ENCODE data around the gene DCDC2B.

DCDC2B gene

GRCh38 chr1:32179443-32180185, 29.3 kb upstream of the DCDC2B start, which contains the start of gene TXLNA:
Gene TXLNA (plus strand): TSS chr1:32179675. CDS start chr1:32180346, 671 bp downstream.
- H3K18ac ChIP-seq (ENCODE audit: low read length), result peak within 1 kb of the TSS; percentile 99
- H2AK5ac ChIP-seq (ENCODE audit: low read depth, low read length), result peak within 1 kb of the TSS; percentile 87
- H3K4me1 ChIP-seq (ENCODE audit: control insufficient read depth in 2 of 2, insufficient read depth in 1 of 2, low read depth in 1 of 2, low read length in 2 of 2), result peaks cover 11 to 15% of the 10 kb centered on the region in 2 donors
- DNase-seq (ENCODE audit: low spot score), result peak; percentile 81
- H3K27ac ChIP-seq (replicated peaks; ENCODE audit: low read length), result peak within 1 kb of the TSS; percentile 93
- H2BK5ac ChIP-seq (ENCODE audit: low read length), result peak within 1 kb of the TSS; percentile 77
- peak within 1 kb of the TSS; percentile 83 for H3K9ac ChIP-seq (ENCODE audit: low read depth, low read length, poor library complexity)
- peak within 1 kb of the TSS; percentile 94 for H2AFZ ChIP-seq (ENCODE audit: low read length)
- H3K4ac ChIP-seq (ENCODE audit: low read length), result no peak within 1 kb of the TSS
- H3K27me3 ChIP-seq (ENCODE audit: control insufficient read depth in 3 of 3, insufficient read depth in 3 of 3, low read depth in 1 of 3, low read length in 3 of 3), result no peaks in the 10 kb centered on the region
- H3K4me2 ChIP-seq (ENCODE audit: insufficient read depth, low read length, poor library complexity, severe bottlenecking), result peak within 1 kb of the TSS; percentile 100
- peak within 1 kb of the TSS; percentile 75 for H3K14ac ChIP-seq (ENCODE audit: low read length)
- H3K9me3 ChIP-seq (replicated peaks in 1 of 2; ENCODE audit: control insufficient read depth in 2 of 2, insufficient read depth in 1 of 2, low read depth in 1 of 2, low read length in 2 of 2), result no peaks in the 10 kb centered on the region
- peaks cover 18 to 48% of the 10 kb centered on the region in 2 donors for H3K36me3 ChIP-seq (replicated peaks in 1 of 2; ENCODE audit: control insufficient read depth in 2 of 2, insufficient read depth in 2 of 2, low read length in 2 of 2)
- no peak within 1 kb of the TSS for H4K91ac ChIP-seq (ENCODE audit: low read depth, low read length, poor library complexity)
- H4K8ac ChIP-seq (ENCODE audit: low read depth, low read length), result no peak within 1 kb of the TSS
- no peak within 1 kb of the TSS for H2BK12ac ChIP-seq (ENCODE audit: low read length)
- peak within 1 kb of the TSS; percentile 71 to 77 for H3K4me3 ChIP-seq (ENCODE audit: low read length in 2 of 2)
- H3K79me1 ChIP-seq (ENCODE audit: low read depth, low read length), result peaks cover 11% of the 10 kb centered on the region
- no peak within 1 kb of the TSS for H2BK120ac ChIP-seq (ENCODE audit: low read depth, low read length)
- no CpG with 5 or more reads among the region's 79 CpGs for WGBS, 2 donors (ENCODE audit: extremely low coverage in 2 of 2, insufficient read length in 2 of 2, insufficient replicate concordance in 1 of 2)
- peak within 1 kb of the TSS; percentile 84 for H2BK15ac ChIP-seq (ENCODE audit: low read length)
- peak within 1 kb of the TSS; percentile 99 for H3K23ac ChIP-seq (ENCODE audit: low read depth, low read length, poor library complexity)

- Histone ChIP-seq H3K14ac (ENCODE audit: low read length) (peak overlapping the region; percentile 75), H2BK5ac (ENCODE audit: low read length) (peak overlapping the region; percentile 77), H2BK12ac (ENCODE audit: low read length) (no peak overlapping the region), H3K4me3 (ENCODE audit: low read length in 2 of 2) (peak overlapping the region; percentile 71 to 77), H2AFZ (ENCODE audit: low read length) (peak overlapping the region; percentile 94), H2BK15ac (ENCODE audit: low read length) (peak overlapping the region; percentile 84), H3K9me3 (replicated peaks in 1 of 2; ENCODE audit: control insufficient read depth in 2 of 2, insufficient read depth in 1 of 2, low read depth in 1 of 2, low read length in 2 of 2) (no peaks in the 10 kb centered on the region), H4K8ac (ENCODE audit: low read depth, low read length) (no peak overlapping the region), H2AK5ac (ENCODE audit: low read depth, low read length) (peak overlapping the region; percentile 87), H3K18ac (ENCODE audit: low read length) (peak overlapping the region; percentile 78), H3K36me3 (replicated peaks in 1 of 2; ENCODE audit: control insufficient read depth in 2 of 2, insufficient read depth in 2 of 2, low read length in 2 of 2) (peaks cover 23 to 47% of the 10 kb centered on the region in 2 donors), H2BK120ac (ENCODE audit: low read depth, low read length) (no peak overlapping the region), H3K27me3 (ENCODE audit: control insufficient read depth in 3 of 3, insufficient read depth in 3 of 3, low read depth in 1 of 3, low read length in 3 of 3) (no peaks in the 10 kb centered on the region), H3K23ac (ENCODE audit: low read depth, low read length, poor library complexity) (peak overlapping the region; percentile 99), H4K91ac (ENCODE audit: low read depth, low read length, poor library complexity) (no peak overlapping the region), H3K4me2 (ENCODE audit: insufficient read depth, low read length, poor library complexity, severe bottlenecking) (peak overlapping the region; percentile 100), H3K27ac (replicated peaks; ENCODE audit: low read length) (peak overlapping the region; percentile 93), H3K4ac (ENCODE audit: low read length) (no peak overlapping the region), H3K4me1 (ENCODE audit: control insufficient read depth in 2 of 2, insufficient read depth in 1 of 2, low read depth in 1 of 2, low read length in 2 of 2) (peaks cover 11 to 15% of the 10 kb centered on the region in 2 donors), H3K79me1 (ENCODE audit: low read depth, low read length) (peaks cover 11% of the 10 kb centered on the region), H3K9ac (ENCODE audit: low read depth, low read length, poor library complexity) (peak overlapping the region; percentile 83)
- WGBS, 2 donors (ENCODE audit: extremely low coverage in 2 of 2, insufficient read length in 2 of 2, insufficient replicate concordance in 1 of 2), result no CpG with 5 or more reads among the region's 36 CpGs
- DNase-seq (ENCODE audit: low spot score), result peak; percentile 20
Observed at GRCh38 chr1:32180186-32181060, 28.5 kb upstream of the DCDC2B start.

- Histone ChIP-seq H3K27ac (replicated peaks; ENCODE audit: low read length) (no peak overlapping the region), H2BK5ac (ENCODE audit: low read length) (no peak overlapping the region), H2BK12ac (ENCODE audit: low read length) (no peak overlapping the region), H3K14ac (ENCODE audit: low read length) (peak overlapping the region; percentile 2), H3K4ac (ENCODE audit: low read length) (no peak overlapping the region), H3K9me3 (replicated peaks in 1 of 2; ENCODE audit: control insufficient read depth in 2 of 2, insufficient read depth in 1 of 2, low read depth in 1 of 2, low read length in 2 of 2) (no peaks in the 10 kb centered on the region), H2AFZ (ENCODE audit: low read length) (no peak overlapping the region), H3K18ac (ENCODE audit: low read length) (no peak overlapping the region), H3K4me2 (ENCODE audit: insufficient read depth, low read length, poor library complexity, severe bottlenecking) (peak overlapping the region; percentile 3), H3K4me1 (ENCODE audit: control insufficient read depth in 2 of 2, insufficient read depth in 1 of 2, low read depth in 1 of 2, low read length in 2 of 2) (peaks cover 11 to 15% of the 10 kb centered on the region in 2 donors), H3K9ac (ENCODE audit: low read depth, low read length, poor library complexity) (no peak overlapping the region), H2AK5ac (ENCODE audit: low read depth, low read length) (no peak overlapping the region), H2BK120ac (ENCODE audit: low read depth, low read length) (no peak overlapping the region), H4K91ac (ENCODE audit: low read depth, low read length, poor library complexity) (no peak overlapping the region), H4K8ac (ENCODE audit: low read depth, low read length) (no peak overlapping the region), H3K4me3 (ENCODE audit: low read length in 2 of 2) (peak overlapping the region in 1 of 2 donors; percentile 71), H3K27me3 (ENCODE audit: control insufficient read depth in 3 of 3, insufficient read depth in 3 of 3, low read depth in 1 of 3, low read length in 3 of 3) (no peaks in the 10 kb centered on the region), H3K36me3 (replicated peaks in 1 of 2; ENCODE audit: control insufficient read depth in 2 of 2, insufficient read depth in 2 of 2, low read length in 2 of 2) (peaks cover 23 to 50% of the 10 kb centered on the region in 2 donors), H2BK15ac (ENCODE audit: low read length) (no peak overlapping the region), H3K79me1 (ENCODE audit: low read depth, low read length) (peaks cover 11% of the 10 kb centered on the region), H3K23ac (ENCODE audit: low read depth, low read length, poor library complexity) (peak overlapping the region; percentile 23)
- DNase-seq (ENCODE audit: low spot score), result no peak
- whole genome bisulfite sequencing, 2 donors (ENCODE audit: extremely low coverage in 2 of 2, insufficient read length in 2 of 2, insufficient replicate concordance in 1 of 2), result no CpG with 5 or more reads among the region's 9 CpGs
Observed at GRCh38 chr1:32181065-32181464, 27.8 kb upstream of the DCDC2B start.

All from neuronal stem cell (in vitro differentiated cells).